Hepatocyte (in vitro differentiated cells): Measurements from ENCODE around the gene BCCIP. TPM values are rescaled to one million over a fixed set of nuclear protein-coding genes. Genes with fewer than 3 reads are reported as not detected.

ENCODE experiments used
- DNase-seq: peaks from one replicate; pipeline ENCODE4 v3.0.0-alpha.2; 2016; ENCODE audit warnings: low spot score
- H2AFZ ChIP-seq: fragments of 200-600 bp; sonication (generic); 2 replicates; pipeline ENCODE4 v1.6.0; 2016; ENCODE audit warnings: antibody characterized with exemption, mild to moderate bottlenecking
- H3K27ac ChIP-seq: fragments of 200-600 bp; sonication (generic); 2 replicates; pipeline ENCODE4 v1.5.1; 2016; ENCODE audit warnings: mild to moderate bottlenecking
- H3K27me3 ChIP-seq: fragments of 200-600 bp; sonication (generic); 2 replicates; pipeline ENCODE4 v1.6.1; 2016
- H3K36me3 ChIP-seq: fragments of 200-600 bp; sonication (generic); replicated peaks from 2 replicates; pipeline ENCODE4 v1.5.1; 2016; ENCODE audit warnings: low read depth; ENCODE audit not compliant: insufficient read depth
- H3K4me1 ChIP-seq: fragments of 200-600 bp; sonication (generic); 2 replicates; pipeline ENCODE4 v1.5.1; 2016; ENCODE audit warnings: mild to moderate bottlenecking, moderate library complexity; ENCODE audit not compliant: insufficient read depth
- H3K4me2 ChIP-seq: fragments of 200-600 bp; sonication (generic); 2 replicates; pipeline ENCODE4 v1.6.0; 2016
- H3K4me3 ChIP-seq: fragments of 200-600 bp; sonication (generic); 2 replicates; pipeline ENCODE4 v1.5.1; 2016; ENCODE audit warnings: mild to moderate bottlenecking
- H3K79me2 ChIP-seq: fragments of 200-600 bp; sonication (generic); 2 replicates; pipeline ENCODE4 v1.6.0; 2017; ENCODE audit warnings: mild to moderate bottlenecking
- H3K9me2 ChIP-seq: fragments of 200-600 bp; sonication (generic); replicated peaks from 2 replicates; pipeline ENCODE4 v1.6.0; 2017; ENCODE audit warnings: mild to moderate bottlenecking; ENCODE audit not compliant: insufficient read depth
- H3K9me3 ChIP-seq: fragments of 200-600 bp; sonication (generic); 2 replicates; pipeline ENCODE4 v1.5.1; 2016; ENCODE audit warnings: low read depth, mild to moderate bottlenecking
- H4K20me1 ChIP-seq: fragments of 200-600 bp; sonication (generic); 2 replicates; pipeline ENCODE4 v1.6.0; 2016; ENCODE audit warnings: mild to moderate bottlenecking; ENCODE audit not compliant: insufficient read depth, poor library complexity, severe bottlenecking
- EZH2 ChIP-seq: fragments of 200-600 bp; sonication (generic); IDR thresholded peaks from 2 replicates; pipeline ENCODE4 v1.6.1; 2016; ENCODE audit warnings: antibody characterized with exemption, mild to moderate bottlenecking, borderline replicate concordance
- EZH2phosphoT487 ChIP-seq: fragments of 200-600 bp; sonication (generic); IDR thresholded peaks from one replicate; pipeline ENCODE4 v1.6.1; 2018; ENCODE audit warnings: antibody characterized with exemption, mild to moderate bottlenecking, low read depth, moderate library complexity; ENCODE audit not compliant: unreplicated experiment, severe bottlenecking
- WGBS: methylation state at CpG from one replicate; pipeline ENCODE4 v1.1.6; 2016; ENCODE audit warnings: low lambda C conversion rate; ENCODE audit errors: missing lambda C conversion rate; 5-methylcytosine and 5-hydroxymethylcytosine counted together
- polyA plus RNA-seq: library from polyadenylated mRNA; unstranded; fragments of >200 nt; fragmentation: Nextera tagmentation; extraction: Ambion mirVana; gene quantifications from 2 replicates; pipeline ENCODE4 v1.2.1, GENCODE V29; 2016
- total RNA-seq: library from RNA; depleted of rRNA; stranded (reverse); fragments of >200 nt; gene quantifications from 2 replicates; pipeline ENCODE4 v1.2.3, GENCODE V29; 2014
- TF ChIP-seq, protein P1 (sequence below): fragments of 200-600 bp; sonication (generic); IDR thresholded peaks from 2 replicates; pipeline ENCODE4 v1.5.1; 2016; ENCODE audit warnings: antibody characterized with exemption, mild to moderate bottlenecking; ENCODE audit not compliant: poor library complexity

Gene BCCIP
- total and polyA plus RNA-seq, 2 experiments from 2014 or later = 45.0 to 63.2 TPM

DNA sequence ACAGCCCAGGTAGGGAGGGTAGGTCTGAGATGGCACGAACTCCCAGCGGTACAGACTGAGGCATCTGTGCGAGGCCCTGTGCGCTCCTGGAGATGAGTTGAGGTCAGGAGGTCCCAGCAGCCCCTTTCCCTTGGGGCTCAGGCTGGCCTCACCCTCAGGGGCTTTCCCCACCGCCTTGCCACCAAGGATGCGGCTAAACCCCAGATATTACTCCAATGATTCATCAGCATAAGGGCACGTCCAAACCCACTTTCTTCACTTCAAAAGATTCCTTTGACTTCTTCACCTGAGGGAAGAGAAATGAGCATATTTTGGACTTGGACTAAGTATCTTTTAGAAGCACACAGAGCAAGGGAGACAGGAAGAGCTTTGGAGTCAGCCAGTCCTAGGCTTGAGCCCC is 20.6 kb upstream of the BCCIP start:
- H3K4me3 ChIP-seq = no peak overlapping the region
- TF ChIP-seq EZH2phosphoT487 = no peak
- no peak for TF ChIP-seq EZH2
- TF ChIP-seq, protein P1, sequence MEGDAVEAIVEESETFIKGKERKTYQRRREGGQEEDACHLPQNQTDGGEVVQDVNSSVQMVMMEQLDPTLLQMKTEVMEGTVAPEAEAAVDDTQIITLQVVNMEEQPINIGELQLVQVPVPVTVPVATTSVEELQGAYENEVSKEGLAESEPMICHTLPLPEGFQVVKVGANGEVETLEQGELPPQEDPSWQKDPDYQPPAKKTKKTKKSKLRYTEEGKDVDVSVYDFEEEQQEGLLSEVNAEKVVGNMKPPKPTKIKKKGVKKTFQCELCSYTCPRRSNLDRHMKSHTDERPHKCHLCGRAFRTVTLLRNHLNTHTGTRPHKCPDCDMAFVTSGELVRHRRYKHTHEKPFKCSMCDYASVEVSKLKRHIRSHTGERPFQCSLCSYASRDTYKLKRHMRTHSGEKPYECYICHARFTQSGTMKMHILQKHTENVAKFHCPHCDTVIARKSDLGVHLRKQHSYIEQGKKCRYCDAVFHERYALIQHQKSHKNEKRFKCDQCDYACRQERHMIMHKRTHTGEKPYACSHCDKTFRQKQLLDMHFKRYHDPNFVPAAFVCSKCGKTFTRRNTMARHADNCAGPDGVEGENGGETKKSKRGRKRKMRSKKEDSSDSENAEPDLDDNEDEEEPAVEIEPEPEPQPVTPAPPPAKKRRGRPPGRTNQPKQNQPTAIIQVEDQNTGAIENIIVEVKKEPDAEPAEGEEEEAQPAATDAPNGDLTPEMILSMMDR = no peak
- H3K9me2 ChIP-seq = no peaks in the 10 kb centered on the region
- H3K4me1 ChIP-seq = peaks cover 4% of the 10 kb centered on the region
- H3K27ac ChIP-seq = no peak overlapping the region
- H3K4me2 ChIP-seq = no peak overlapping the region
- DNase-seq = no peak
- H3K36me3 ChIP-seq = no peaks in the 10 kb centered on the region
- H3K79me2 ChIP-seq = no peaks in the 10 kb centered on the region
- H4K20me1 ChIP-seq = no peaks in the 10 kb centered on the region
- no peaks in the 10 kb centered on the region for H3K27me3 ChIP-seq
- no peaks in the 10 kb centered on the region for H3K9me3 ChIP-seq
- H2AFZ ChIP-seq = no peak overlapping the region
- WGBS = 93% methylated on average over 7 of the region's 7 CpGs

DNA sequence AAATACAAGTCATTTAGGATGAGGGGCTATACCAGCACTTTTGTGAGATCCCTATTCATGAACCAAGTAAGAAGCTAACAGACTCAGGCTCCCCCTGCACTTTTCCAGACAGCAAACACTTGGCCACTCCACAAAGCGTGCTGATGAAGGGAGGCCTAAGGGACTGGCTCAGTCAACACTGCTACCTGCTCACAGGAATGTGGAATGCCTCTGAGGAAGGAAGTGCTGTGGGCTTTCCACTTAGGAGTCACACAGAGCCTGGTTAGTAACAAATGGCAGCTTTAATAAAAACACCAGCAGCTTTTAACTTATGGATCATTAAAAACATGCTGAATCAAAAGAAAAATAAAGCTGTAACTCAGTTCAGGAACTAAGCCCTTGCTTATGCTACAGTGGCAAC is 15.3 kb upstream of the BCCIP start:
- Histone ChIP-seq H3K4me1 (no peaks in the 10 kb centered on the region), H3K9me2 (no peaks in the 10 kb centered on the region), H3K9me3 (no peaks in the 10 kb centered on the region), H3K4me2 (no peak overlapping the region), H3K27me3 (no peaks in the 10 kb centered on the region), H3K79me2 (no peaks in the 10 kb centered on the region), H4K20me1 (no peaks in the 10 kb centered on the region), H3K36me3 (no peaks in the 10 kb centered on the region), H3K4me3 (no peak overlapping the region), H3K27ac (no peak overlapping the region), H2AFZ (no peak overlapping the region)
- TF ChIP-seq EZH2 (no peak), EZH2phosphoT487 (no peak)
- TF ChIP-seq, protein P1 = no peak
- WGBS = 94% methylated on average over 1 of the region's 1 CpG
- DNase-seq = no peak

DNA sequence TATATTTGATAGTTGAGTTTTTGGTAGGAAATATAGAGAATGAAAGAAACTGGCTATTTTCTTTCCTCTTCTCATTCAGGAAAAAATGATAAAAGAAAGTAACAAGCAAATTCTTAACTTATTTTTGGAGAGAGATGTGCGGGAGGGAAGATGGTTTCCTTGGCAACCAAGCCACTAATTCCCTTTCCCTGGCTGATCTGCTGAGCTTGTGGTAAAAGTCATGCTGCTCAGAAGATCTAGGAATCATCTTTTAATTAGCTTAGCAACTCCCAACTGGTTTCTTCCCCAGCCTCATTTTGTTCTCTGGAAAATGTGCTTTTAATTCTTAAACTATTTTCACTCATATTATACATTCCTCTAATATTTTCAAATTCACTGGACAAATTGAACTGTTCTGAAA is 12.1 kb upstream of the BCCIP start:
- Histone ChIP-seq H3K27ac (no peak overlapping the region), H3K9me3 (no peaks in the 10 kb centered on the region), H3K4me1 (no peaks in the 10 kb centered on the region), H2AFZ (no peak overlapping the region), H3K9me2 (no peaks in the 10 kb centered on the region), H3K4me2 (no peak overlapping the region), H4K20me1 (no peaks in the 10 kb centered on the region), H3K4me3 (no peak overlapping the region), H3K79me2 (no peaks in the 10 kb centered on the region), H3K36me3 (no peaks in the 10 kb centered on the region), H3K27me3 (no peaks in the 10 kb centered on the region)
- WGBS = 83% methylated on average over 1 of the region's 1 CpG
- DNase-seq = no peak
- TF ChIP-seq EZH2 = no peak
- TF ChIP-seq, protein P1 = no peak
- no peak for TF ChIP-seq EZH2phosphoT487

GRCh38 chr10:125812128-125812750 is 11.1 kb upstream of the BCCIP start:
- no peak overlapping the region for H3K27ac ChIP-seq
- no peaks in the 10 kb centered on the region for H3K4me1 ChIP-seq
- H3K9me3 ChIP-seq = no peaks in the 10 kb centered on the region
- no peak overlapping the region for H3K4me2 ChIP-seq
- H2AFZ ChIP-seq = no peak overlapping the region
- H3K79me2 ChIP-seq = no peaks in the 10 kb centered on the region
- no peaks in the 10 kb centered on the region for H4K20me1 ChIP-seq
- no peak overlapping the region for H3K4me3 ChIP-seq
- WGBS = 97% methylated on average over 1 of the region's 1 CpG
- H3K27me3 ChIP-seq = no peaks in the 10 kb centered on the region
- TF ChIP-seq, protein P1 = no peak
- no peak for TF ChIP-seq EZH2phosphoT487
- no peak for TF ChIP-seq EZH2
- DNase-seq = no peak
- H3K9me2 ChIP-seq = no peaks in the 10 kb centered on the region
- no peaks in the 10 kb centered on the region for H3K36me3 ChIP-seq
